GM19467 (cell line): ENCODE data around the gene CREB5.
"Not testable (repeated sequence)": the region's sequence is repeated elsewhere in the genome, so short reads cannot be mapped to it uniquely, and the experiment has no call there.

Experiments used
- ATAC-seq: cut with Tn5 transposase; IDR thresholded peaks from one replicate; pipeline ENCODE4 v1.9.1; 2021; ENCODE audit warnings: mild to moderate bottlenecking, moderate library complexity; ENCODE audit not compliant: unreplicated experiment

Gene CREB5

GRCh38 chr7:28793381-28794085 is 381.2 kb downstream of the CREB5 start:
- no peak for ATAC-seq

GRCh38 chr7:28798274-28798673 is 386.0 kb downstream of the CREB5 start:
- no peak for ATAC-seq

- no peak for ATAC-seq
Measured at GRCh38 chr7:28799619-28800018, 387.3 kb downstream of the CREB5 start.

- ATAC-seq: no peak
Measured at GRCh38 chr7:28800150-28800549, 387.8 kb downstream of the CREB5 start.

GRCh38 chr7:28802450-28802849 is 390.1 kb downstream of the CREB5 start:
- no peak for ATAC-seq

GRCh38 chr7:28804157-28804556 is 391.8 kb downstream of the CREB5 start:
- no peak for ATAC-seq

GRCh38 chr7:28804990-28805389 is 392.7 kb downstream of the CREB5 start:
- no peak for ATAC-seq

- no peak for ATAC-seq
Measured at GRCh38 chr7:28806841-28807240, 394.5 kb downstream of the CREB5 start.

- ATAC-seq: no peak
Measured at GRCh38 chr7:28807396-28807994, 395.2 kb downstream of the CREB5 start.

- ATAC-seq: no peak
Measured at GRCh38 chr7:28808796-28809533, 396.6 kb downstream of the CREB5 start.

GRCh38 chr7:28811008-28811407 is 398.7 kb downstream of the CREB5 start:
- ATAC-seq: no peak

- ATAC-seq: no peak
Measured at GRCh38 chr7:28811701-28812430, 399.5 kb downstream of the CREB5 start.

- no peak for ATAC-seq
Measured at GRCh38 chr7:28812616-28813015, 400.3 kb downstream of the CREB5 start.

- no peak for ATAC-seq
Measured at GRCh38 chr7:28813243-28813962, 401.1 kb downstream of the CREB5 start.

GRCh38 chr7:28815369-28815927 is 403.1 kb downstream of the CREB5 start:
- ATAC-seq: peak; percentile 34

- ATAC-seq: peak; percentile 70
Measured at GRCh38 chr7:28815928-28816373, 403.6 kb downstream of the CREB5 start.

GRCh38 chr7:28818996-28819395 is 406.7 kb downstream of the CREB5 start:
- ATAC-seq: no peak

GRCh38 chr7:28823582-28823981 is 411.3 kb downstream of the CREB5 start:
- no peak for ATAC-seq

GRCh38 chr7:28825817-28826448 is 413.6 kb downstream of the CREB5 start:
- ATAC-seq: not testable (repeated sequence)

GRCh38 chr7:28830846-28831245 is 418.5 kb downstream of the CREB5 start:
- ATAC-seq: no peak
